Liver (tissue), 9 donors: ENCODE measurements around the gene CNTNAP1. TPM values are rescaled to one million over a fixed set of nuclear protein-coding genes. Genes with fewer than 3 reads are reported as not detected.

Source experiments
- DNase-seq: peaks from one replicate; pipeline ENCODE4 v3.0.0-alpha.2; 2017; ENCODE audit warnings: low spot score
- H3K27ac ChIP-seq, 2 donors: one replicate each; pipeline ENCODE4 v1.7.0; 2013; ENCODE audit warnings: inconsistent platforms in 2 of 2, low read length in 2 of 2, control low read depth in 1 of 2, low read depth in 1 of 2, mild to moderate bottlenecking in 1 of 2
- H3K27me3 ChIP-seq, 4 donors: one replicate each; pipeline versions ENCODE4 v1.6.1 to v1.7.0; 2013; ENCODE audit warnings: low read length in 3 of 4, inconsistent platforms in 1 of 4, mild to moderate bottlenecking in 1 of 4, moderate library complexity in 1 of 4; ENCODE audit not compliant: control insufficient read depth in 4 of 4, insufficient read depth in 4 of 4
- H3K36me3 ChIP-seq, 4 donors: one replicate each; pipeline versions ENCODE4 v1.6.1 to v1.7.0; 2013; ENCODE audit warnings: low read length in 3 of 4, mild to moderate bottlenecking in 3 of 4, low read depth in 1 of 4, moderate library complexity in 1 of 4; ENCODE audit not compliant: control insufficient read depth in 4 of 4, insufficient read depth in 3 of 4
- H3K4me1 ChIP-seq, 4 donors: one replicate each; pipeline versions ENCODE4 v1.6.1 to v1.7.0; 2013; ENCODE audit warnings: low read length in 3 of 4, mild to moderate bottlenecking in 3 of 4, moderate library complexity in 1 of 4; ENCODE audit not compliant: control insufficient read depth in 4 of 4, insufficient read depth in 4 of 4
- H3K4me3 ChIP-seq, 3 donors: one replicate each; pipeline versions ENCODE4 v1.6.1 to v1.7.0; 2013; ENCODE audit warnings: low read length in 3 of 3, control low read depth in 1 of 3, low read depth in 1 of 3, mild to moderate bottlenecking in 1 of 3
- H3K9ac ChIP-seq, 2 donors: one replicate each; pipeline ENCODE4 v1.7.0; 2013; ENCODE audit warnings: low read length in 2 of 2, mild to moderate bottlenecking in 2 of 2, moderate library complexity in 2 of 2, control low read depth in 1 of 2, low read depth in 1 of 2
- H3K9me3 ChIP-seq, 4 donors: one replicate each; pipeline versions ENCODE4 v1.6.1 to v1.7.0; 2013; ENCODE audit warnings: low read length in 3 of 4; ENCODE audit not compliant: control insufficient read depth in 4 of 4
- EGR1 ChIP-seq, 2 donors: IDR thresholded peaks; 2 replicates each; pipeline ENCODE4 v1.6.1; 2016 to 2018; ENCODE audit warnings: antibody characterized with exemption in 2 of 2, low read depth in 2 of 2
- FOXA1 ChIP-seq: IDR thresholded peaks from 2 replicates; pipeline ENCODE4 v1.6.1; 2016; ENCODE audit warnings: antibody characterized with exemption
- FOXA2 ChIP-seq: IDR thresholded peaks from 2 replicates; pipeline ENCODE4 v1.6.1; 2016; ENCODE audit warnings: antibody characterized with exemption
- GABPA ChIP-seq, 2 donors: IDR thresholded peaks in 1 of 2; conservative IDR thresholded peaks in 1 of 2; 2 replicates each; pipeline ENCODE4 v1.6.1; 2016; ENCODE audit warnings: antibody characterized with exemption in 2 of 2, mild to moderate bottlenecking in 1 of 2, moderate library complexity in 1 of 2
- HNF4A ChIP-seq, 2 donors: conservative IDR thresholded peaks; 2 replicates each; pipeline ENCODE4 v1.6.1; 2016; ENCODE audit warnings: antibody characterized with exemption in 2 of 2, mild to moderate bottlenecking in 2 of 2
- HNF4G ChIP-seq: IDR thresholded peaks from 2 replicates; pipeline ENCODE4 v1.6.1; 2016; ENCODE audit warnings: antibody characterized with exemption
- JUND ChIP-seq, 2 donors: IDR thresholded peaks; 2 replicates each; pipeline ENCODE4 v1.6.1; 2016; ENCODE audit warnings: antibody characterized with exemption in 2 of 2
- NR2F2 ChIP-seq: IDR thresholded peaks from 2 replicates; pipeline ENCODE4 v1.6.1; 2016; ENCODE audit warnings: antibody characterized with exemption
- RAD21 ChIP-seq, 2 donors: IDR thresholded peaks; 2 replicates each; pipeline ENCODE4 v1.6.1; 2016; ENCODE audit warnings: antibody characterized with exemption in 2 of 2, mild to moderate bottlenecking in 2 of 2
- REST ChIP-seq: IDR thresholded peaks from 2 replicates; pipeline ENCODE4 v1.6.1; 2016; ENCODE audit warnings: antibody characterized with exemption, mild to moderate bottlenecking
- RXRA ChIP-seq, 2 donors: IDR thresholded peaks; 2 replicates each; pipeline ENCODE4 v1.6.1; 2017 to 2018; ENCODE audit warnings: antibody characterized with exemption in 2 of 2, mild to moderate bottlenecking in 1 of 2
- SP1 ChIP-seq: IDR thresholded peaks from 2 replicates; pipeline ENCODE4 v1.6.1; 2018; ENCODE audit warnings: antibody characterized with exemption, mild to moderate bottlenecking
- TAF1 ChIP-seq: conservative IDR thresholded peaks from 2 replicates; pipeline ENCODE4 v1.6.1; 2016; ENCODE audit warnings: antibody characterized with exemption, mild to moderate bottlenecking
- YY1 ChIP-seq: IDR thresholded peaks from 2 replicates; pipeline ENCODE4 v1.6.1; 2016; ENCODE audit warnings: antibody characterized with exemption, mild to moderate bottlenecking
- ZBTB33 ChIP-seq: IDR thresholded peaks from 2 replicates; pipeline ENCODE4 v1.6.1; 2016; ENCODE audit warnings: antibody characterized with exemption
- WGBS: extraction: QIAGEN DNeasy Blood & Tissue Kit; methylation state at CpG from one replicate; pipeline ENCODE4 v1.1.7; 2013; 5-methylcytosine and 5-hydroxymethylcytosine counted together
- polyA plus RNA-seq, 2 donors: library from polyadenylated mRNA; stranded (reverse) in 1 of 2; unstranded in 1 of 2; fragments of 200-250 nt in 1 of 2; fragments of >200 nt in 1 of 2; fragmentation: Nextera tagmentation in 1 of 2; extraction: Ambion mirVana in 1 of 2; gene quantifications; one replicate each; pipeline versions ENCODE4 v1.2.1 to v1.2.3, GENCODE V29; 2013 to 2015
- total RNA-seq, 2 donors: library from RNA; depleted of rRNA; stranded (reverse); fragments of >200 nt; gene quantifications; one replicate each; pipeline ENCODE4 v1.2.3, GENCODE V29; 2014
- TF ChIP-seq, protein P1 (sequence below): IDR thresholded peaks from 2 replicates; pipeline ENCODE4 v1.6.1; 2016; ENCODE audit warnings: antibody characterized with exemption
- TF ChIP-seq, protein P2 (sequence below): fragments of 150-350 bp; IDR thresholded peaks from 2 replicates; pipeline ENCODE4 v1.5.1; 2017; ENCODE audit warnings: improper control_type of control experiment, low read depth, low read length; ENCODE audit not compliant: missing input control
- donor health status: healthy.
- donor health status: healthy.
- donor health status: healthy.
- donor health status: healthy.
- donor health status: healthy.

Gene CNTNAP1
- total and polyA plus RNA-seq, 4 donors: 0.08 to 0.75 (median 0.60) TPM

DNA sequence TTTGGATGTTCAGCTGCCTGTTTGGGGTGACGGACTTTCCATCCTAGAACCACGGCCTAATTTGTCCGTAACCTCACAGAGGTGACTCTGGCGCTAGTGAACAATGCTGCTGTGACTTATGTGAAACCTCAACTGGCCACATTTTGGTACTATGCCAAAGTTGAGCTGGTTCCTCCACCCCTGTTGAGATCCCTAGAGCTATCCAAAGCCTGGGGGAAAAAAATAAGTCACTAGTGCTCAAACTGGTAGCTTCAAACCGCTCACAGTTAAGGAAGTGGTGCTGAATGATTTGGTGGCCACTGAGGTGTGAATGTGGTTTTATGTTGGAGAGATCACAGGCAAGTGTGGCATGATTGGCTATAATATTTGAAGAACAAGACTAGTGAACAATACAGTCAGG is 34.6 kb upstream of the CNTNAP1 start:
- no peak overlapping the region for H3K27ac ChIP-seq
- DNase-seq: no peak
- H3K9ac ChIP-seq: no peak overlapping the region
- 89% methylated on average over 5 of the region's 5 CpGs for WGBS
- no peaks in the 10 kb centered on the region for H3K9me3 ChIP-seq
- H3K36me3 ChIP-seq: no peaks in the 10 kb centered on the region
- no peaks in the 10 kb centered on the region for H3K4me1 ChIP-seq
- no peaks in the 10 kb centered on the region for H3K27me3 ChIP-seq
- no peak for TF ChIP-seq SP1
- TF ChIP-seq HNF4A (conservative IDR thresholded peaks at IDR 0.05): no peak
- no peak for TF ChIP-seq GABPA (IDR thresholded peaks at IDR 0.05 in 1 of 2, conservative IDR thresholded peaks at IDR 0.05 in 1 of 2)
- no peak for TF ChIP-seq YY1
- TF ChIP-seq TAF1: no peak
- no peak for TF ChIP-seq ZBTB33
- no peak for TF ChIP-seq HNF4G
- TF ChIP-seq REST: no peak
- no peak for TF ChIP-seq JUND (IDR thresholded peaks at IDR 0.05)
- TF ChIP-seq NR2F2: no peak
- TF ChIP-seq, protein P1, sequence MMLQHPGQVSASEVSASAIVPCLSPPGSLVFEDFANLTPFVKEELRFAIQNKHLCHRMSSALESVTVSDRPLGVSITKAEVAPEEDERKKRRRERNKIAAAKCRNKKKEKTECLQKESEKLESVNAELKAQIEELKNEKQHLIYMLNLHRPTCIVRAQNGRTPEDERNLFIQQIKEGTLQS: no peak
- no peak for TF ChIP-seq RAD21 (IDR thresholded peaks at IDR 0.05)
- no peak for TF ChIP-seq RXRA (IDR thresholded peaks at IDR 0.05)
- TF ChIP-seq, protein P2, sequence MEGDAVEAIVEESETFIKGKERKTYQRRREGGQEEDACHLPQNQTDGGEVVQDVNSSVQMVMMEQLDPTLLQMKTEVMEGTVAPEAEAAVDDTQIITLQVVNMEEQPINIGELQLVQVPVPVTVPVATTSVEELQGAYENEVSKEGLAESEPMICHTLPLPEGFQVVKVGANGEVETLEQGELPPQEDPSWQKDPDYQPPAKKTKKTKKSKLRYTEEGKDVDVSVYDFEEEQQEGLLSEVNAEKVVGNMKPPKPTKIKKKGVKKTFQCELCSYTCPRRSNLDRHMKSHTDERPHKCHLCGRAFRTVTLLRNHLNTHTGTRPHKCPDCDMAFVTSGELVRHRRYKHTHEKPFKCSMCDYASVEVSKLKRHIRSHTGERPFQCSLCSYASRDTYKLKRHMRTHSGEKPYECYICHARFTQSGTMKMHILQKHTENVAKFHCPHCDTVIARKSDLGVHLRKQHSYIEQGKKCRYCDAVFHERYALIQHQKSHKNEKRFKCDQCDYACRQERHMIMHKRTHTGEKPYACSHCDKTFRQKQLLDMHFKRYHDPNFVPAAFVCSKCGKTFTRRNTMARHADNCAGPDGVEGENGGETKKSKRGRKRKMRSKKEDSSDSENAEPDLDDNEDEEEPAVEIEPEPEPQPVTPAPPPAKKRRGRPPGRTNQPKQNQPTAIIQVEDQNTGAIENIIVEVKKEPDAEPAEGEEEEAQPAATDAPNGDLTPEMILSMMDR: no peak
- TF ChIP-seq EGR1 (IDR thresholded peaks at IDR 0.05; ENCODE audit: low read depth in 2 of 2): no peak
- TF ChIP-seq FOXA1: no peak
- H3K4me3 ChIP-seq: no peak overlapping the region

DNA sequence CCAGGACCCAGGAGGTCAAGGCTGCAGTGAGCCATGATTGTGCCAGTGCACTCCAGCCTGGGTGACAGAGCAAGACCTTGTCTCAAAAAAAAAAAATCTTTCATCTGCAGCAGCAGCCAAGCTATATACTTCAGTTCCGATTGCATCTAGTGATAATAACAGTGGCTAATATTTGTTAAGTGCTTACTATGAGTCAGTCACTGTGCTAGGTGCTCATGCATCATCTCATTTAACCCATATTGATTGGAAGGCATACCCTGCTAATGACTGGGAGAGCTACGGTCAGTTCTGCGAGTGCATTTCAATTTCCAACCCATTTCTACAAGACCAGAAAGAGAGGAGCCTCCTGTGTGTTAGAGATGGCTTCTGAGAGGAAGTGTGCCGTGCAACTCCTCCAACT is 30.9 kb upstream of the CNTNAP1 start:
- 85% methylated on average over 4 of the region's 4 CpGs for whole genome bisulfite sequencing
- no peaks in the 10 kb centered on the region for H3K27me3 ChIP-seq
- TF ChIP-seq FOXA2 (no peak), REST (no peak), NR2F2 (no peak), RAD21 (IDR thresholded peaks at IDR 0.05) (no peak), HNF4A (conservative IDR thresholded peaks at IDR 0.05) (no peak), ZBTB33 (no peak), SP1 (no peak)
- TF ChIP-seq, protein P2: no peak
- H3K9ac ChIP-seq: no peak overlapping the region
- H3K9me3 ChIP-seq: no peaks in the 10 kb centered on the region
- H3K27ac ChIP-seq: no peak overlapping the region
- H3K4me1 ChIP-seq: peaks cover 0 to 3% (median 0%) of the 10 kb centered on the region in 4 donors
- no peak overlapping the region for H3K4me3 ChIP-seq
- H3K36me3 ChIP-seq: no peaks in the 10 kb centered on the region
- DNase-seq: no peak
